Measurements from ENCODE around the gene OPN5.

DNA sequence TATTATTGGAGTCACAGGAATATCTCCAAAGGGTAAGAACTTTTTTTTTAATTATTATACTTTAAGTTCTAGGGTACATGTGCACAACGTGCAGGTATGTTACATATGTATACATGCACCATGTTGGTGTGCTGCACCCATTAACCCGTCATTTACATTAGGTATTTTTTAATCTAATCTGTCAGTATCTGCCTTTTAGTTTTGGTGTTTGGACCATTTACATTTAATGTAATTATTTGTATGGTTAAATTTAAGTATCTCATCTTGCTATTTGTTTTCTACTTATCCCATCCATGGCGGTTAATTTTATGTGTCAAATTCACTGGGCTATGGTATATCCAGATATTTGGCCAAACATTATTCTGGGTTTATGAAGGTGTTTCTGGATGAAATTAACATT, 15.4 kb upstream of the OPN5 start:
- TF ChIP-seq, protein P1, sequence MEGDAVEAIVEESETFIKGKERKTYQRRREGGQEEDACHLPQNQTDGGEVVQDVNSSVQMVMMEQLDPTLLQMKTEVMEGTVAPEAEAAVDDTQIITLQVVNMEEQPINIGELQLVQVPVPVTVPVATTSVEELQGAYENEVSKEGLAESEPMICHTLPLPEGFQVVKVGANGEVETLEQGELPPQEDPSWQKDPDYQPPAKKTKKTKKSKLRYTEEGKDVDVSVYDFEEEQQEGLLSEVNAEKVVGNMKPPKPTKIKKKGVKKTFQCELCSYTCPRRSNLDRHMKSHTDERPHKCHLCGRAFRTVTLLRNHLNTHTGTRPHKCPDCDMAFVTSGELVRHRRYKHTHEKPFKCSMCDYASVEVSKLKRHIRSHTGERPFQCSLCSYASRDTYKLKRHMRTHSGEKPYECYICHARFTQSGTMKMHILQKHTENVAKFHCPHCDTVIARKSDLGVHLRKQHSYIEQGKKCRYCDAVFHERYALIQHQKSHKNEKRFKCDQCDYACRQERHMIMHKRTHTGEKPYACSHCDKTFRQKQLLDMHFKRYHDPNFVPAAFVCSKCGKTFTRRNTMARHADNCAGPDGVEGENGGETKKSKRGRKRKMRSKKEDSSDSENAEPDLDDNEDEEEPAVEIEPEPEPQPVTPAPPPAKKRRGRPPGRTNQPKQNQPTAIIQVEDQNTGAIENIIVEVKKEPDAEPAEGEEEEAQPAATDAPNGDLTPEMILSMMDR (IDR thresholded peaks at IDR 0.05): no peak
- TF ChIP-seq POLR2A (IDR thresholded peaks at IDR 0.05): no peak
